KMS-11 (cell line): ENCODE measurements around the gene FBXL3.
A peak's percentile ranks its signal among the peaks of the same experiment; 100 is the strongest.

ENCODE experiments used
- H2AFZ ChIP-seq: fragments of 200-600 bp; sonication (generic); 2 replicates; pipeline ENCODE4 v1.6.1; 2016; ENCODE audit warnings: antibody characterized with exemption, mixed run types, low read depth
- H3K27ac ChIP-seq: fragments of 200-600 bp; sonication (generic); 2 replicates; pipeline ENCODE4 v1.6.1; 2016; ENCODE audit warnings: mild to moderate bottlenecking, mixed run types
- H3K27me3 ChIP-seq: fragments of 200-600 bp; sonication (generic); 2 replicates; pipeline ENCODE4 v1.6.1; 2017; ENCODE audit warnings: mild to moderate bottlenecking, low read depth, mixed run types, moderate library complexity; ENCODE audit not compliant: insufficient read depth
- H3K36me3 ChIP-seq: fragments of 200-600 bp; sonication (generic); 2 replicates; pipeline ENCODE4 v1.6.1; 2017; ENCODE audit warnings: mild to moderate bottlenecking, mixed run types; ENCODE audit not compliant: insufficient read depth
- H3K4me1 ChIP-seq: fragments of 200-600 bp; sonication (generic); 2 replicates; pipeline ENCODE4 v1.6.1; 2016; ENCODE audit warnings: mild to moderate bottlenecking, low read depth, mixed run types; ENCODE audit not compliant: poor library complexity, severe bottlenecking
- H3K4me2 ChIP-seq: fragments of 200-600 bp; sonication (generic); 2 replicates; pipeline ENCODE4 v1.7.0; 2016; ENCODE audit warnings: mild to moderate bottlenecking, mixed run types
- H3K4me3 ChIP-seq: fragments of 200-600 bp; sonication (generic); IDR thresholded peaks from 2 replicates; pipeline ENCODE4 v1.6.1; 2017; ENCODE audit warnings: low read depth, low read length, mixed read lengths; ENCODE audit not compliant: insufficient read depth
- H3K79me2 ChIP-seq: fragments of 200-600 bp; sonication (generic); 2 replicates; pipeline ENCODE4 v1.6.1; 2016; ENCODE audit warnings: low read depth, mixed run types; ENCODE audit not compliant: insufficient read depth
- H3K9ac ChIP-seq: fragments of 200-600 bp; sonication (generic); 2 replicates; pipeline ENCODE4 v1.6.1; 2016; ENCODE audit warnings: mild to moderate bottlenecking, mixed run types
- H4K20me1 ChIP-seq: fragments of 200-600 bp; sonication (generic); 2 replicates; pipeline ENCODE4 v1.6.1; 2016; ENCODE audit warnings: mild to moderate bottlenecking, mixed run types; ENCODE audit not compliant: insufficient read depth
- CTCF ChIP-seq: fragments of 200-600 bp; sonication (generic); conservative IDR thresholded peaks from 2 replicates; pipeline ENCODE4 v1.6.1; 2017; ENCODE audit warnings: low read depth, mild to moderate bottlenecking, antibody characterized with exemption, low read length, moderate library complexity, mixed read lengths

FBXL3 gene

GRCh38 chr13:76992548-76993001 lies 34.4 kb downstream of the FBXL3 start:
- no peaks in the 10 kb centered on the region for H3K27me3 ChIP-seq
- H3K9ac ChIP-seq = peak overlapping the region; percentile 72; the same call in 1 of the 2 replicates
- H4K20me1 ChIP-seq = no peaks in the 10 kb centered on the region
- H2AFZ ChIP-seq = peak overlapping the region; percentile 84; the same call in 1 of the 2 replicates
- no peaks in the 10 kb centered on the region for H3K79me2 ChIP-seq
- H3K27ac ChIP-seq = peak overlapping the region; percentile 70
- H3K4me2 ChIP-seq = peak overlapping the region; percentile 66; the same call in 1 of the 2 replicates
- TF ChIP-seq CTCF = no peak
- no peak overlapping the region for H3K4me3 ChIP-seq
- no peaks in the 10 kb centered on the region for H3K36me3 ChIP-seq
- peaks cover 13% of the 10 kb centered on the region for H3K4me1 ChIP-seq

GRCh38 chr13:76991796-76992547 lies 35.0 kb downstream of the FBXL3 start, which contains the start of gene CLN5:
Gene CLN5 (plus strand): TSS chr13:76992081. CDS start chr13:76992099, 18 bp downstream.
- H3K79me2 ChIP-seq = no peaks in the 10 kb centered on the region
- TF ChIP-seq CTCF = no peak
- H3K4me3 ChIP-seq = no peak within 1 kb of the TSS
- peak within 1 kb of the TSS; percentile 70 for H3K27ac ChIP-seq
- H3K4me2 ChIP-seq = peak within 1 kb of the TSS; percentile 66; the same call in 1 of the 2 replicates
- peaks cover 13% of the 10 kb centered on the region for H3K4me1 ChIP-seq
- H3K36me3 ChIP-seq = no peaks in the 10 kb centered on the region
- H4K20me1 ChIP-seq = no peaks in the 10 kb centered on the region
- H2AFZ ChIP-seq = peak within 1 kb of the TSS; percentile 84
- peak within 1 kb of the TSS; percentile 72; the same call in 1 of the 2 replicates for H3K9ac ChIP-seq
- no peaks in the 10 kb centered on the region for H3K27me3 ChIP-seq

GRCh38 chr13:76991432-76991795 lies 35.5 kb downstream of the FBXL3 start:
- no peak for TF ChIP-seq CTCF
- H3K36me3 ChIP-seq = no peaks in the 10 kb centered on the region
- peak overlapping the region; percentile 72; the same call in 1 of the 2 replicates for H3K9ac ChIP-seq
- peak overlapping the region; percentile 57; the same call in 1 of the 2 replicates for H3K4me2 ChIP-seq
- H2AFZ ChIP-seq = peak overlapping the region; percentile 84
- no peaks in the 10 kb centered on the region for H4K20me1 ChIP-seq
- H3K27me3 ChIP-seq = no peaks in the 10 kb centered on the region
- H3K4me3 ChIP-seq = no peak overlapping the region
- peaks cover 13% of the 10 kb centered on the region for H3K4me1 ChIP-seq
- peak overlapping the region; percentile 70; the same call in 1 of the 2 replicates for H3K27ac ChIP-seq
- H3K79me2 ChIP-seq = no peaks in the 10 kb centered on the region

GRCh38 chr13:76983676-76984075 lies 43.3 kb downstream of the FBXL3 start:
- Histone ChIP-seq H3K27ac (no peak overlapping the region), H3K36me3 (no peaks in the 10 kb centered on the region), H3K79me2 (no peaks in the 10 kb centered on the region), H4K20me1 (no peaks in the 10 kb centered on the region), H3K4me1 (no peaks in the 10 kb centered on the region), H3K4me2 (no peak overlapping the region), H2AFZ (no peak overlapping the region), H3K27me3 (no peaks in the 10 kb centered on the region), H3K9ac (no peak overlapping the region), H3K4me3 (no peak overlapping the region)
- TF ChIP-seq CTCF = no peak
